ENCODE measurements around the gene TCTN2.

GRCh38 chr12:123715195-123715594, 44.3 kb downstream of the TCTN2 start:
- TF ChIP-seq, protein P1, sequence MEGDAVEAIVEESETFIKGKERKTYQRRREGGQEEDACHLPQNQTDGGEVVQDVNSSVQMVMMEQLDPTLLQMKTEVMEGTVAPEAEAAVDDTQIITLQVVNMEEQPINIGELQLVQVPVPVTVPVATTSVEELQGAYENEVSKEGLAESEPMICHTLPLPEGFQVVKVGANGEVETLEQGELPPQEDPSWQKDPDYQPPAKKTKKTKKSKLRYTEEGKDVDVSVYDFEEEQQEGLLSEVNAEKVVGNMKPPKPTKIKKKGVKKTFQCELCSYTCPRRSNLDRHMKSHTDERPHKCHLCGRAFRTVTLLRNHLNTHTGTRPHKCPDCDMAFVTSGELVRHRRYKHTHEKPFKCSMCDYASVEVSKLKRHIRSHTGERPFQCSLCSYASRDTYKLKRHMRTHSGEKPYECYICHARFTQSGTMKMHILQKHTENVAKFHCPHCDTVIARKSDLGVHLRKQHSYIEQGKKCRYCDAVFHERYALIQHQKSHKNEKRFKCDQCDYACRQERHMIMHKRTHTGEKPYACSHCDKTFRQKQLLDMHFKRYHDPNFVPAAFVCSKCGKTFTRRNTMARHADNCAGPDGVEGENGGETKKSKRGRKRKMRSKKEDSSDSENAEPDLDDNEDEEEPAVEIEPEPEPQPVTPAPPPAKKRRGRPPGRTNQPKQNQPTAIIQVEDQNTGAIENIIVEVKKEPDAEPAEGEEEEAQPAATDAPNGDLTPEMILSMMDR (conservative IDR thresholded peaks at IDR 0.05; ENCODE audit: low read depth, low read length) = no peak
- no peak for TF ChIP-seq EZH2 (IDR thresholded peaks at IDR 0.05; ENCODE audit: borderline replicate concordance, low read depth, low read length, poor library complexity, severe bottlenecking)
